ENCODE results near the gene IAH1. TPM values are rescaled to one million over a fixed set of nuclear protein-coding genes. Genes with fewer than 3 reads are reported as not detected.

The IAH1 gene
- total RNA-seq, 2 donors from 2014 or later, result 46.1 to 47.2 TPM

- no peak for DNase-seq (ENCODE audit: low spot score)
- peaks cover 5 to 10% of the 10 kb centered on the region in 2 donors for H3K4me1 Mint-ChIP-seq (ENCODE audit: low read depth in 2 of 2)
- no peaks in the 10 kb centered on the region for H3K9me3 Mint-ChIP-seq
- no peaks in the 10 kb centered on the region for H3K27me3 Mint-ChIP-seq
- peak overlapping the region; percentile 65 to 76 for H3K27ac Mint-ChIP-seq
- peaks cover 21% of the 10 kb centered on the region for H3K36me3 Mint-ChIP-seq
- H3K4me3 Mint-ChIP-seq, result peak overlapping the region; percentile 50
- ATAC-seq, result peak; percentile 85 to 86
These were observed 11.3 kb upstream of the IAH1 start for GRCh38 chr2:9462886-9463697.

- Mint-ChIP-seq H3K27ac (peak overlapping the region; percentile 65 to 76), H3K4me3 (no peak overlapping the region), H3K4me1 (ENCODE audit: low read depth in 2 of 2) (peaks cover 5 to 10% of the 10 kb centered on the region in 2 donors), H3K27me3 (no peaks in the 10 kb centered on the region), H3K9me3 (no peaks in the 10 kb centered on the region), H3K36me3 (peaks cover 21% of the 10 kb centered on the region)
- DNase-seq (ENCODE audit: low spot score) (peak; percentile 68), ATAC-seq (peak; percentile 95 to 96)
These were observed 10.7 kb upstream of the IAH1 start for GRCh38 chr2:9463698-9464034.

GRCh38 chr2:9465170-9465569, 9.2 kb upstream of the IAH1 start:
- ATAC-seq (no peak), DNase-seq (ENCODE audit: low spot score) (no peak)
- H3K4me1 Mint-ChIP-seq (ENCODE audit: low read depth in 2 of 2), result peaks cover 5 to 10% of the 10 kb centered on the region in 2 donors
- H3K36me3 Mint-ChIP-seq, result peaks cover 10% of the 10 kb centered on the region
- H3K9me3 Mint-ChIP-seq, result no peaks in the 10 kb centered on the region
- no peak overlapping the region for H3K4me3 Mint-ChIP-seq
- H3K27ac Mint-ChIP-seq, result no peak overlapping the region
- H3K27me3 Mint-ChIP-seq, result no peaks in the 10 kb centered on the region

GRCh38 chr2:9466147-9466683, 8.1 kb upstream of the IAH1 start:
- Mint-ChIP-seq H3K4me1 (ENCODE audit: low read depth in 2 of 2) (peaks cover 5 to 10% of the 10 kb centered on the region in 2 donors), H3K9me3 (no peaks in the 10 kb centered on the region), H3K27ac (no peak overlapping the region), H3K4me3 (no peak overlapping the region), H3K36me3 (peaks cover 6% of the 10 kb centered on the region), H3K27me3 (no peaks in the 10 kb centered on the region)
- DNase-seq (ENCODE audit: low spot score) (no peak), ATAC-seq (no peak)

GRCh38 chr2:9467687-9468086, 6.7 kb upstream of the IAH1 start:
- H3K27ac Mint-ChIP-seq, result no peak overlapping the region
- H3K4me3 Mint-ChIP-seq, result no peak overlapping the region
- no peak for ATAC-seq
- peaks cover 5 to 10% of the 10 kb centered on the region in 2 donors for H3K4me1 Mint-ChIP-seq (ENCODE audit: low read depth in 2 of 2)
- no peak for DNase-seq (ENCODE audit: low spot score)
- H3K27me3 Mint-ChIP-seq, result no peaks in the 10 kb centered on the region
- H3K9me3 Mint-ChIP-seq, result no peaks in the 10 kb centered on the region
- H3K36me3 Mint-ChIP-seq, result peaks cover 6% of the 10 kb centered on the region

- no peak overlapping the region for H3K27ac Mint-ChIP-seq
- peaks cover 9 to 15% of the 10 kb centered on the region in 2 donors for H3K4me1 Mint-ChIP-seq (ENCODE audit: low read depth in 2 of 2)
- H3K27me3 Mint-ChIP-seq, result no peaks in the 10 kb centered on the region
- H3K9me3 Mint-ChIP-seq, result no peaks in the 10 kb centered on the region
- H3K4me3 Mint-ChIP-seq, result no peak overlapping the region
- DNase-seq (ENCODE audit: low spot score), result no peak
- ATAC-seq, result no peak
- peaks cover 10% of the 10 kb centered on the region for H3K36me3 Mint-ChIP-seq
These were observed 3.1 kb upstream of the IAH1 start for GRCh38 chr2:9471206-9471605.

- no peaks in the 10 kb centered on the region for H3K27me3 Mint-ChIP-seq
- no peak for DNase-seq (ENCODE audit: low spot score)
- H3K4me1 Mint-ChIP-seq (ENCODE audit: low read depth in 2 of 2), result peaks cover 18 to 21% of the 10 kb centered on the region in 2 donors
- no peak overlapping the region for H3K27ac Mint-ChIP-seq
- H3K9me3 Mint-ChIP-seq, result no peaks in the 10 kb centered on the region
- H3K4me3 Mint-ChIP-seq, result no peak overlapping the region
- no peak for ATAC-seq
- H3K36me3 Mint-ChIP-seq, result peaks cover 7% of the 10 kb centered on the region
These were observed 1.8 kb upstream of the IAH1 start for GRCh38 chr2:9472511-9472910.

- peaks cover 20 to 23% of the 10 kb centered on the region in 2 donors for H3K4me1 Mint-ChIP-seq (ENCODE audit: low read depth in 2 of 2)
- no peaks in the 10 kb centered on the region for H3K27me3 Mint-ChIP-seq
- H3K36me3 Mint-ChIP-seq, result peaks cover 9% of the 10 kb centered on the region
- DNase-seq (ENCODE audit: low spot score), result no peak
- no peaks in the 10 kb centered on the region for H3K9me3 Mint-ChIP-seq
- ATAC-seq, result no peak
- peak overlapping the region in 1 of 2 donors; percentile 46 for H3K27ac Mint-ChIP-seq
- peak overlapping the region; percentile 70 for H3K4me3 Mint-ChIP-seq
These were observed 905 bp upstream of the IAH1 start for GRCh38 chr2:9473308-9473984.

- Mint-ChIP-seq H3K27ac (peak overlapping the region in 1 of 2 donors; percentile 46), H3K36me3 (peaks cover 11% of the 10 kb centered on the region)
These were observed 378 bp upstream of the IAH1 start for GRCh38 chr2:9473985-9474360.

GRCh38 chr2:9477914-9478313, 3.6 kb downstream of the IAH1 start:
- Mint-ChIP-seq H3K27ac (peak overlapping the region in 1 of 2 donors; percentile 10), H3K36me3 (peaks cover 11% of the 10 kb centered on the region), H3K27me3 (no peaks in the 10 kb centered on the region), H3K4me1 (ENCODE audit: low read depth in 2 of 2) (peaks cover 25 to 30% of the 10 kb centered on the region in 2 donors), H3K9me3 (no peaks in the 10 kb centered on the region), H3K4me3 (no peak overlapping the region)
- ATAC-seq, result no peak
- no peak for DNase-seq (ENCODE audit: low spot score)

More at GRCh38 chr2:9473985-9474360, 378 bp upstream of the IAH1 start:
- ATAC-seq (peak; percentile 69 to 75), DNase-seq (ENCODE audit: low spot score) (peak; percentile 66)
- Mint-ChIP-seq H3K9me3 (no peaks in the 10 kb centered on the region), H3K27me3 (no peaks in the 10 kb centered on the region), H3K4me1 (ENCODE audit: low read depth in 2 of 2) (peaks cover 21 to 25% of the 10 kb centered on the region in 2 donors), H3K4me3 (peak overlapping the region; percentile 70)

- peaks cover 11% of the 10 kb centered on the region for H3K36me3 Mint-ChIP-seq
- H3K9me3 Mint-ChIP-seq, result no peaks in the 10 kb centered on the region
- H3K27me3 Mint-ChIP-seq, result no peaks in the 10 kb centered on the region
- H3K4me1 Mint-ChIP-seq (ENCODE audit: low read depth in 2 of 2), result peaks cover 22 to 25% of the 10 kb centered on the region in 2 donors
- ATAC-seq (no peak), DNase-seq (ENCODE audit: low spot score) (no peak)
- peak overlapping the region in 1 of 2 donors; percentile 10 for H3K27ac Mint-ChIP-seq
- no peak overlapping the region for H3K4me3 Mint-ChIP-seq
These were observed 4.2 kb downstream of the IAH1 start for GRCh38 chr2:9478526-9478925.

- Mint-ChIP-seq H3K4me1 (ENCODE audit: low read depth in 2 of 2) (peaks cover 21 to 23% of the 10 kb centered on the region in 2 donors), H3K36me3 (peaks cover 11% of the 10 kb centered on the region), H3K4me3 (no peak overlapping the region), H3K9me3 (no peaks in the 10 kb centered on the region), H3K27ac (no peak overlapping the region), H3K27me3 (no peaks in the 10 kb centered on the region)
- ATAC-seq (no peak), DNase-seq (ENCODE audit: low spot score) (no peak)
These were observed 5.8 kb downstream of the IAH1 start for GRCh38 chr2:9480157-9480556.

GRCh38 chr2:9483107-9483506, 8.8 kb downstream of the IAH1 start:
- no peak for DNase-seq (ENCODE audit: low spot score)
- no peaks in the 10 kb centered on the region for H3K27me3 Mint-ChIP-seq
- peaks cover 4% of the 10 kb centered on the region for H3K36me3 Mint-ChIP-seq
- no peak for ATAC-seq
- H3K4me1 Mint-ChIP-seq (ENCODE audit: low read depth in 2 of 2), result peaks cover 9% of the 10 kb centered on the region in 2 donors
- no peak overlapping the region for H3K4me3 Mint-ChIP-seq
- peak overlapping the region; percentile 26 to 33 for H3K27ac Mint-ChIP-seq
- no peaks in the 10 kb centered on the region for H3K9me3 Mint-ChIP-seq

- Mint-ChIP-seq H3K27ac (peak overlapping the region in 1 of 2 donors; percentile 33), H3K27me3 (no peaks in the 10 kb centered on the region), H3K9me3 (no peaks in the 10 kb centered on the region), H3K36me3 (no peaks in the 10 kb centered on the region), H3K4me3 (no peak overlapping the region), H3K4me1 (ENCODE audit: low read depth in 2 of 2) (peaks cover 0 to 3% of the 10 kb centered on the region in 2 donors)
- no peak for DNase-seq (ENCODE audit: low spot score)
- no peak for ATAC-seq
These were observed 10.2 kb downstream of the IAH1 start for GRCh38 chr2:9484533-9484932.
